NB4 (cell line): ENCODE data around the gene OR56B1.

Experiments used
- DNase-seq: peaks from one replicate; pipeline ENCODE4 v3.0.0; 2010; ENCODE audit warnings: low read depth
- H3K4me3 ChIP-seq: one replicate; pipeline ENCODE4 v1.5.1; 2011; ENCODE audit warnings: mild to moderate bottlenecking, low read depth, low read length, moderate library complexity
- MYC ChIP-seq: IDR thresholded peaks from 2 replicates; pipeline ENCODE4 v1.6.1; 2011; ENCODE audit warnings: low read depth, low read length
- POLR2A ChIP-seq: IDR thresholded peaks from 2 replicates; pipeline ENCODE4 v1.6.1; 2011; ENCODE audit warnings: mild to moderate bottlenecking; ENCODE audit not compliant: insufficient read length; ENCODE audit errors: extremely low read depth
- TF ChIP-seq, protein P1 (sequence below): IDR thresholded peaks from one replicate; pipeline ENCODE4 v1.5.1; 2012; ENCODE audit warnings: low read depth, low read length
- TF ChIP-seq, protein P2 (sequence below): IDR thresholded peaks from 2 replicates; pipeline ENCODE4 v1.6.1; 2011; ENCODE audit warnings: low read depth, low read length

The OR56B1 gene

GRCh38 chr11:5738431-5738830, 2.2 kb downstream of the OR56B1 start:
- TF ChIP-seq, protein P1, sequence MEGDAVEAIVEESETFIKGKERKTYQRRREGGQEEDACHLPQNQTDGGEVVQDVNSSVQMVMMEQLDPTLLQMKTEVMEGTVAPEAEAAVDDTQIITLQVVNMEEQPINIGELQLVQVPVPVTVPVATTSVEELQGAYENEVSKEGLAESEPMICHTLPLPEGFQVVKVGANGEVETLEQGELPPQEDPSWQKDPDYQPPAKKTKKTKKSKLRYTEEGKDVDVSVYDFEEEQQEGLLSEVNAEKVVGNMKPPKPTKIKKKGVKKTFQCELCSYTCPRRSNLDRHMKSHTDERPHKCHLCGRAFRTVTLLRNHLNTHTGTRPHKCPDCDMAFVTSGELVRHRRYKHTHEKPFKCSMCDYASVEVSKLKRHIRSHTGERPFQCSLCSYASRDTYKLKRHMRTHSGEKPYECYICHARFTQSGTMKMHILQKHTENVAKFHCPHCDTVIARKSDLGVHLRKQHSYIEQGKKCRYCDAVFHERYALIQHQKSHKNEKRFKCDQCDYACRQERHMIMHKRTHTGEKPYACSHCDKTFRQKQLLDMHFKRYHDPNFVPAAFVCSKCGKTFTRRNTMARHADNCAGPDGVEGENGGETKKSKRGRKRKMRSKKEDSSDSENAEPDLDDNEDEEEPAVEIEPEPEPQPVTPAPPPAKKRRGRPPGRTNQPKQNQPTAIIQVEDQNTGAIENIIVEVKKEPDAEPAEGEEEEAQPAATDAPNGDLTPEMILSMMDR, result no peak
- TF ChIP-seq POLR2A (no peak), MYC (no peak)
- TF ChIP-seq, protein P2, sequence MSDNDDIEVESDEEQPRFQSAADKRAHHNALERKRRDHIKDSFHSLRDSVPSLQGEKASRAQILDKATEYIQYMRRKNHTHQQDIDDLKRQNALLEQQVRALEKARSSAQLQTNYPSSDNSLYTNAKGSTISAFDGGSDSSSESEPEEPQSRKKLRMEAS, result no peak
- no peak for DNase-seq
- H3K4me3 ChIP-seq, result no peak overlapping the region

DNA sequence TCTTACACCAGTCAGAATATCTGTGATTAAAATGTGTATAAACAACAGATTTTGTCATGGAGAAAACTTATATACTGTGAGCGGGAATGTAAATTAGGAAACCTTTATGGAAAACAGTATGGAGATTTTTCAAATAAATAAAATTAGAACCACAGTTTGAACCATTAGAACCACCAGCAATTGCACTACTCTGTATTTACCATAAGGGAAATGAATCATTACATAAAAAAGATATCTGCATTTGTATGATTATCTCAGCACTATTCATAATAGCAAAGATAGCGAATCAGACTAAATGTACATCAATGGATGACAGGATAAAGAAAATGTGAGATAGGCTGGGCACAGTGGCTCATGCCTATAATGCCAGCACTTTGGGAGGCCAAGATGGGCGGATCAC, 10.4 kb downstream of the OR56B1 start:
- TF ChIP-seq, protein P2, result no peak
- TF ChIP-seq POLR2A, result no peak
- TF ChIP-seq MYC, result no peak
- TF ChIP-seq, protein P1, result no peak
- no peak for DNase-seq
- no peak overlapping the region for H3K4me3 ChIP-seq

DNA sequence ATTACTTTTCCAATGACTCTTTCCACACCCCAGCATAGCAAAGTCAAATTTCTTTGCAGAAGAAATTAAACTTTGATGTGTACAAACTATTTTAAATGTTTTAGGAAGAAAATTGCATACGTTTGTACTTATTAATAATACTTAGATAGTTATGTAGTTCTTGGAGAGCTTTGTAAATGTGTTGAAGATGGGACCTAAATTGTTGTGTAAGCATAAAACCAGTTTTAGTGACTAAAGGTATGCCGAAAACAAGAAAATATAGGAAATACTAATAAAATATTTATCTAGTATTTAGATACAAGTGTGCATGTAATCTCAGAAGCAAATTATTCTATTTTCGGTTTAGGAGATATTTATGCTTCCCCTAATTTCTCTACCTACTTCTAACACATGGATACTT, 13.6 kb downstream of the OR56B1 start:
- H3K4me3 ChIP-seq, result no peak overlapping the region
- DNase-seq, result no peak
- TF ChIP-seq MYC, result no peak
- TF ChIP-seq, protein P1, result no peak
- no peak for TF ChIP-seq POLR2A
- TF ChIP-seq, protein P2, result no peak

- TF ChIP-seq, protein P1, result no peak
- TF ChIP-seq MYC (no peak), POLR2A (no peak)
- TF ChIP-seq, protein P2, result no peak
- no peak within 1 kb of the TSS for H3K4me3 ChIP-seq
- DNase-seq, result no peak
Observed at GRCh38 chr11:5753943-5754342, 17.7 kb downstream of the OR56B1 start, which contains the start of gene OR52N4. TSS of gene OR52N4 (plus strand) at chr11:5754243. CDS start at chr11:5754741, 498 bp downstream.

DNA sequence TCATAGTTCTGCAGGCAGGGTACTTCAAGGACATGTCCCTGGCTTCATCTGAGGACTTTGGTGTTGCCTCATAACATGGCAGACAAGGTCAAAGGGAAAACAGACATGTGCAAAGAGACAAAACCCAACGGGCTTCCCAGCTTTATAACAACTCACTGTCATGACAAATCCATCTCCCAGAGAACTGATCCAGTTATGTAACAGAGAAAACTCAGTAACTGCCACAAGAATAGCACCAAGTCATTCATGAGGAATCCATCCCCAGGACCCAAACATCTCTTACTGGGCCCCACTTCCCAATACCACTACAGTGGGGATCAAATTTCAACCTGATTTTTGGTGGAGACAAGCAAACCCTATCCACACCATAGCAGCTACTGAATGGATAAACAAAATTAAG, 30.8 kb downstream of the OR56B1 start:
- no peak overlapping the region for H3K4me3 ChIP-seq
- TF ChIP-seq POLR2A, result no peak
- TF ChIP-seq MYC, result no peak
- TF ChIP-seq, protein P2, result no peak
- TF ChIP-seq, protein P1, result no peak
- no peak for DNase-seq

DNA sequence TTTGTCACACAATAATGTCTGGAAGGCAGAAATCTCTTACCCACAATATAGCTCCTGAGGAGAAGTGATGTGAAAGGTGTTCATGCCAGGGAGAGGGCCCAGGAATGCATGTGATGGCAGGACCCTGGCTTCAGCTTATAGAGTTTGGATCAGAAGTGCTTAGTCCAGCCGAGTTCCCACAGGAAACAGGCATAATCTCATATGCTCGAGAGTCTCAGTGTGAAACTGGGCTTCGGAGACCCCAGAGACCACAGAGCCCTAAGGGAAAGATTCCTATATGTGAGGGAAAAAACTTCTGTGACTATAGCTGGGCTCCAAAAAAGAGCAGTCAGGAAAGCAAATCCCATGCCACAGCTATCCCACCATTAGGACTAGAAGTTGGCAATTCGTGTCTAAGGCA, 47.0 kb downstream of the OR56B1 start, which contains the start of gene OR52N5:
Gene OR52N5 (minus strand): TSS at position 101 of the 400 bp plus-strand sequence. CDS start 4,721 bp downstream, outside the sequence.
- TF ChIP-seq, protein P1, result no peak
- TF ChIP-seq, protein P2, result no peak
- TF ChIP-seq MYC (no peak), POLR2A (no peak)
- H3K4me3 ChIP-seq, result no peak within 1 kb of the TSS
- no peak for DNase-seq
